Kidney epithelial cell (primary cell): ENCODE results near the gene MLST8. TPM values are rescaled to one million over a fixed set of nuclear protein-coding genes. Genes with fewer than 3 reads are reported as not detected.
"Not testable (repeated sequence)": the region's sequence is repeated elsewhere in the genome, so short reads cannot be mapped to it uniquely, and the experiment has no call there.

Experiments used
- DNase-seq: peaks from one replicate; pipeline ENCODE4 v3.0.0-alpha.2; 2010; ENCODE audit warnings: low read depth
- H3K27me3 ChIP-seq: 2 replicates; pipeline ENCODE4 v1.6.0; 2011; ENCODE audit warnings: low read length; ENCODE audit not compliant: control insufficient read depth, insufficient read depth
- H3K36me3 ChIP-seq: 2 replicates; pipeline ENCODE4 v1.5.1; 2011; ENCODE audit warnings: low read length; ENCODE audit not compliant: control insufficient read depth, insufficient read depth
- H3K4me3 ChIP-seq: 2 replicates; pipeline ENCODE4 v1.5.1; 2011; ENCODE audit warnings: low read depth, mild to moderate bottlenecking, control low read depth, low read length
- total RNA-seq: library from RNA; depleted of rRNA; stranded (reverse); fragments of >200 nt; gene quantifications from 2 replicates; pipeline ENCODE4 v1.2.3, GENCODE V29; 2015
- TF ChIP-seq, protein P1 (sequence below): IDR thresholded peaks from 2 replicates; pipeline ENCODE4 v1.5.1; 2011; ENCODE audit warnings: mild to moderate bottlenecking, moderate library complexity, low read length, control low read depth, inconsistent platforms; ENCODE audit not compliant: insufficient read depth, poor library complexity, severe bottlenecking

Gene MLST8
- total RNA-seq, 1 donor from 2014 or later = 77.2 TPM

DNA sequence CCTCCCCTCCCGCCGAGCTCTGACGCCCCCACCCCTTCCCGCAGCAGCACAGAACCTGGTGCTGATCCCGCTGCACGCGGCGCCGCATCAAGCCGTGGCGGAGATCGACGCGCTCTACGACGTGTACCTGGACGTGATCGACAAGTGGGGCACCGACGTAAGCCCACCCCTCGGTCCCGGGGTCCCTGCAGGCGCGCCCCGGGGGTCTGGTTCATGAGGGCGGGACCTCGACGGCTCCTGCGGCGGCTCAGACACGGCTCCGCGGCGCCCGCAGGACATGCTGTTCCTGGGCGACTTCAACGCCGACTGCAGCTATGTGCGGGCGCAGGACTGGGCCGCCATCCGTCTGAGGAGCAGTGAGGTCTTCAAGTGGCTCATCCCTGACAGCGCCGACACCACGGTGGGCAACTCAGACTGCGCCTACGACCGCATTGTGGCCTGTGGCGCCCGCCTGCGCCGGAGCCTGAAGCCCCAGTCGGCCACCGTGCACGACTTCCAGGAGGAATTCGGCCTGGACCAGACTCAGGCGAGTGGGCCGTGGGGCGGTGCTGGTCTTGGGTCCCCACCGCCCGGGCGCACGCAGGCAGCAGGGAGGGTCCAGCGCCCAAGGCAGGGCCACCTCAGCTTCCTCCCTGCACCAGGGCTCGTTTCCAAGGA is 32.4 kb downstream of the MLST8 start:
- DNase-seq = no peak
- Histone ChIP-seq H3K27me3 (peaks cover 24% of the 10 kb centered on the region), H3K4me3 (no peak overlapping the region), H3K36me3 (peaks cover 4% of the 10 kb centered on the region)
- TF ChIP-seq, protein P1, sequence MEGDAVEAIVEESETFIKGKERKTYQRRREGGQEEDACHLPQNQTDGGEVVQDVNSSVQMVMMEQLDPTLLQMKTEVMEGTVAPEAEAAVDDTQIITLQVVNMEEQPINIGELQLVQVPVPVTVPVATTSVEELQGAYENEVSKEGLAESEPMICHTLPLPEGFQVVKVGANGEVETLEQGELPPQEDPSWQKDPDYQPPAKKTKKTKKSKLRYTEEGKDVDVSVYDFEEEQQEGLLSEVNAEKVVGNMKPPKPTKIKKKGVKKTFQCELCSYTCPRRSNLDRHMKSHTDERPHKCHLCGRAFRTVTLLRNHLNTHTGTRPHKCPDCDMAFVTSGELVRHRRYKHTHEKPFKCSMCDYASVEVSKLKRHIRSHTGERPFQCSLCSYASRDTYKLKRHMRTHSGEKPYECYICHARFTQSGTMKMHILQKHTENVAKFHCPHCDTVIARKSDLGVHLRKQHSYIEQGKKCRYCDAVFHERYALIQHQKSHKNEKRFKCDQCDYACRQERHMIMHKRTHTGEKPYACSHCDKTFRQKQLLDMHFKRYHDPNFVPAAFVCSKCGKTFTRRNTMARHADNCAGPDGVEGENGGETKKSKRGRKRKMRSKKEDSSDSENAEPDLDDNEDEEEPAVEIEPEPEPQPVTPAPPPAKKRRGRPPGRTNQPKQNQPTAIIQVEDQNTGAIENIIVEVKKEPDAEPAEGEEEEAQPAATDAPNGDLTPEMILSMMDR = no peak

DNA sequence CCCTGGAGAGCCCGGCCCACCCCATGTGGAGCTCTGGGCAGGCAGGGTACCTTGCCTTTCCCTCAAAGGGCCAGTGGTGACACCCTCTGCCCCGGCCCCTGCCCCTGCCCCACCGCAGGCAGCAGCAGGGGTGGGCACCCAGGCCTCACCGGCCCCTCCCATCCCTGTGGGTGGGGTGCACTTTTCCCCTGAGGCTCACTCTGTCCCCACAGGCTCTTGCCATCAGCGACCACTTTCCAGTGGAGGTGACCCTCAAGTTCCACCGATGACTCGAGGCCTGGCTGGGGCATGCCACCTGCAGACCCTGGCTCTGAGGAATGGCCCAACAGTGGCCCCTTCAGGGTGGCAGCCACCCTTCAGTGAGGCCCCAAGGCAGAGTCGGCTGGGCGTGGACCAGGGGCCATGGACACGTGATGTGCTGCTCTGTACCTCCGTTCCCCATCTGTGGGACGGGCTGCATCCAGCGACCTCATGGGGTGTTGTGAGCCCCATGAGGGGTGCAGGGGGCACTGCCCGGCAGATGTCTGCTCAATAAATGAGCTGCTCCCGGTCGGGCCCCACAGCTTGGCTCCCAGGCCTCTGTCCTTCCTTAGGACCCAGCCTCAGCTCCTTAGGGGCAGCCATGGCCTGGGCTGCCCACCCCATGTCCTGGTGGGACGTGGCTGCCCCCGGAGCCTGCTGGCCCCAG is 33.0 kb downstream of the MLST8 start:
- Histone ChIP-seq H3K36me3 (peaks cover 4% of the 10 kb centered on the region), H3K27me3 (peaks cover 24% of the 10 kb centered on the region), H3K4me3 (no peak overlapping the region)
- TF ChIP-seq, protein P1 = no peak
- no peak for DNase-seq

DNA sequence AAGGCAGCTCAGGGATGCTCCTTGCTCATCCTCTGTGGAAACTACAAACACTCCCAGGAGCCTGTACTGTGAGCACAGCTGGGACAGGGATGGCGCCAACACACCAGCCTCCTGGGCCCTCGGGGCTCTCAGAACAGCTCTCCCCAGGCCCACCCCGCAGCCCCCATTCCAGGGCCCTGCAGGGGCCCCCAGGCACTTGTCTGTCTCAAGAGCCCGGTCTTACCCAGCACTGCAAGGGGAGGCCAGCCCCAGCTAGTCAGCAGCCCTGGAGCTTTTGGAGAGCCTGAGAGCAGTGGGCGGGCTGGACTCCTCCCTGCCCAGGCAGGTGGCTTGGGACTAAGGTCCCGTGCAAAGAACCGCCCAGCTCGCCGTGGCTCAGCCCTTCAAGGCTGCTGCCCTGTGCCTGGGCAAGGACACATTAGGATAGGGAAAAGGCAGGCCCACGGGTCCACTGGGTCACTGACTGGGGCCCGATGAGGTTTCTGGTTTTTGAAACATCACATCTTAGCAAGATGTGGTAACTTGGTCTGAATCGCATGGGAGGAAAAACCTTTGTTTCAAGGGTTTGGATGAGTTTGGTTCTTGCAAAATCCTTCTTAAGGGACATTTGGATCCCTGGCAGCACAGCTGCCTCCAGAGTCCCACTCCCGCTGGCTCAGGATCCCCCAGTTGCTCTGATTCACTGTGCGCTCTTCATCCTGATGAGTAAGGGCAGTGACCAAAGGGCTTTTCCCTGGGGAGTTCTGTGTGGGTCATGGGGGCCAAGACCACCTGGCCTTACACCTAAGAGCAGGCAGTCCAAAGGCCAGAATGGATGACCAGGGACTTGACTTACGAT is 33.8 kb downstream of the MLST8 start:
- peaks cover 24% of the 10 kb centered on the region for H3K27me3 ChIP-seq
- DNase-seq = no peak
- no peak overlapping the region for H3K4me3 ChIP-seq
- H3K36me3 ChIP-seq = peaks cover 4% of the 10 kb centered on the region
- TF ChIP-seq, protein P1 = no peak

DNA sequence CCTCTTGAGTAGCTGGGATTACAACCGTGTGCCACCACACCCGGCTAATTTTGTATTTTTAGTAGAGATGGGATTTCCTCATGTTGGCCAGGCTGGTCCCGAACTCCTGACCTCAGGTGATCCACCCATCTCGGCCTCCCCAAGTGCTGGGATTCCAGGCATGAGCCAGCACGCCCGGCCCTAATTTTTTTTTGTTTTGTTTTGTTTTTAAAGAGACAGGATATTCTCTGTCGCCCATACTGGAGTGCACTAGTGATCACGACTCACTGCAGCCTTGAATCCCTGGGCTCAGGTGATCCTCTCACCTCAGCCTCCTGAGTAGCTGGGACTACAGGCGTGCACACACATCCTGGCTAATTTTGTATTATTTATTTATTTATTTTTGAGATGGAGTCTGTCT is 35.1 kb downstream of the MLST8 start:
- H3K4me3 ChIP-seq, DNase-seq, H3K36me3 ChIP-seq: not testable (repeated sequence)
- H3K27me3 ChIP-seq = peaks cover 24% of the 10 kb centered on the region

DNA sequence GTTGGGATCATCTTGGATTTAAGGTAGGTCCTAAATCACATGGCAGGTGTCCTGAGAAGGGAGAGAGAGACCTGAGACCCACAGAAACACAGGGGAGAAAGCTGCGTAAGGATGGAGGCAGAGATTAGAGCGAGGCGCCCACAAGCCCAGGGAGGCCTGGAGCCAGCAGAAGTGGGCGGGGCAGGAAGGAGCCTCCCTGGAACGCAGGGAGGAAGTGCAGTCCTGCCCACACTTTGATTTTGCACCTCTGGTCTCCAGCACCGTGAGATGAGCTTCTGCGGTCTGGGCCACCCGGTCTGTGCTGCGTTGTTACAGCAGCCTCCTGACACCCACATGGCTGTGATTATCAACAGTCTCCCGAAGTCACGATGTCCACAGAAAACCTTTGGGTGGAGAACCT is 37.3 kb downstream of the MLST8 start:
- DNase-seq = no peak
- TF ChIP-seq, protein P1 = no peak
- no peak overlapping the region for H3K4me3 ChIP-seq
- H3K27me3 ChIP-seq = peaks cover 6% of the 10 kb centered on the region
- H3K36me3 ChIP-seq = peaks cover 5% of the 10 kb centered on the region

DNA sequence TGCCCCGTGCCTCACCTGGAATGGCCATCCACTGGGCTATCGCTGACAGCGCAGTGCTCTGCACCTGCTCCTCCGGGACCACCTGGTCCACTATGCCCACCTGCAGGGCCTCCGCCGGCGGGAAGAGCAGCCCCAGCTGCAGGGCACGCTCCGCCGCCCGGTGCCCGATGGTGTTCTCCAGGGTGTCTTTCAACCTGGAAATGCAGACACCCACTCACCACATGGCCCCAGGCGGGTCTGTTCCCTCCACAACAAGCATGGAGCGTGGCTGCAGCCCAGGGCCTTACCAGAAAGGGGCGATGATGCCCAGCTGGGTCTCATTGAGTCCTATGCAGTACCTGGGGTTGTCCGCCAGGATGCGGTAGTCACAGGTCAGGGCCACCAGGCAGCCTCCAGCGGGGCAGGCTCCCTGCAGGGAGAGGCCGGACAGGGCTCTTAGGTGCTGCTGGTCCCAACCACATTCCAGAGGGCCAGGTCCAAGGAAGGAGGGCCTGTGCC is 37.8 kb downstream of the MLST8 start:
- TF ChIP-seq, protein P1 = no peak
- peaks cover 1% of the 10 kb centered on the region for H3K27me3 ChIP-seq
- DNase-seq = no peak
- peaks cover 5% of the 10 kb centered on the region for H3K36me3 ChIP-seq
- no peak overlapping the region for H3K4me3 ChIP-seq
